Heart right ventricle (tissue), 16 donors: ENCODE results near the gene CARD11. TPM values are rescaled to one million over a fixed set of nuclear protein-coding genes. Genes with fewer than 3 reads are reported as not detected.

Experiments
- ATAC-seq, 8 donors: fragments of 200-7000 bp; cut with Tn5 transposase; one replicate each; pipeline ENCODE4 v1.9.1; 2020; ENCODE audit warnings: mild to moderate bottlenecking in 8 of 8, moderate library complexity in 8 of 8, moderate number of reproducible peaks in 1 of 8
- DNase-seq, 2 donors: peaks; one replicate each; pipeline ENCODE4 v3.0.0-alpha.2; 2020
- H3K27ac ChIP-seq, 10 donors: fragments of 200-600 bp; sonication (generic) in 2 of 10; one replicate each; pipeline versions ENCODE4 v1.5.0 to v1.8.0; 2020 to 2022; ENCODE audit warnings: mild to moderate bottlenecking in 3 of 10
- H3K27me3 ChIP-seq, 7 donors: fragments of 200-600 bp; one replicate each; pipeline ENCODE4 v1.8.0; 2021 to 2022; ENCODE audit warnings: mild to moderate bottlenecking in 2 of 7
- H3K36me3 ChIP-seq, 9 donors: fragments of 200-600 bp; sonication (generic) in 1 of 9; one replicate each; pipeline versions ENCODE4 v1.5.0 to v1.8.0; 2020 to 2022; ENCODE audit warnings: mild to moderate bottlenecking in 2 of 9
- H3K4me1 ChIP-seq, 9 donors: fragments of 200-600 bp; sonication (generic) in 1 of 9; one replicate each; pipeline versions ENCODE4 v1.5.0 to v1.8.0; 2020 to 2022; ENCODE audit warnings: mild to moderate bottlenecking in 4 of 9
- H3K4me3 ChIP-seq, 10 donors: fragments of 200-600 bp; sonication (generic) in 2 of 10; one replicate each; pipeline versions ENCODE4 v1.5.0 to v1.8.0; 2020 to 2022; ENCODE audit warnings: mild to moderate bottlenecking in 7 of 10, moderate library complexity in 2 of 10
- H3K9me3 ChIP-seq, 11 donors: fragments of 200-600 bp in 10 of 11; sonication (generic) in 2 of 11; one replicate each; pipeline versions ENCODE4 v1.5.0 to v1.8.0; 2013 to 2022; ENCODE audit warnings: mild to moderate bottlenecking in 2 of 11, control low read depth in 1 of 11, moderate library complexity in 1 of 11
- CTCF ChIP-seq, 9 donors: fragments of 200-600 bp; sonication (generic) in 2 of 9; IDR thresholded peaks; one replicate each; pipeline versions ENCODE4 v1.5.0 to v1.8.0; 2021 to 2022; ENCODE audit warnings: antibody characterized with exemption in 9 of 9, mild to moderate bottlenecking in 5 of 9, moderate library complexity in 1 of 9
- WGBS, 2 donors: extraction: QIAGEN DNeasy Blood & Tissue Kit; methylation state at CpG; one replicate each; pipeline ENCODE4 v1.1.7; 2013; ENCODE audit warnings: inconsistent platforms in 1 of 2; 5-methylcytosine and 5-hydroxymethylcytosine counted together
- intact Hi-C, 10 donors: fragments of 100-400 bp; cut with DNase I; formaldehyde crosslinking; loops; one replicate each; pipeline versions ENCODE4 v1.11.1 to v1.14.2; 2022
- polyA plus RNA-seq, 2 donors: library from polyadenylated mRNA; stranded (reverse); fragments of 200-250 nt; gene quantifications; one replicate each; pipeline ENCODE4 v1.2.3, GENCODE V29; 2013
- total RNA-seq, 10 donors: library from RNA; stranded (reverse); fragmentation: NEBNext Ultra II Directional in 3 of 10; extraction: Animal tissue kit (Norgen Biotek cat#: 25700) in 3 of 10; gene quantifications; one replicate each; pipeline versions ENCODE4 v1.2.1 to v1.2.4, GENCODE V29; 2021 to 2023
- donor health status: Arrhythmogenic right ventricular cardiomyopathy.
- donor health status: ischemic (EF 13 %, LVEDD 7.1; RV severe dilation, severe dysfunction).
- donor health status: healthy with polysubstance abuse.
- donor health status: DM: no; HTN: yes; CAD: no.
- donor health status: DM: no; HTN: no; CAD: no.
- donor health status: ischemic (EF 25% LVEDD 6.9; RV normal size, moderate dysfunction).
- donor health status: ischemic (EF 25% LVEDD 5.7; RV mildly dilated, moderate dysfunction).
- donor health status: healthy.
- donor health status: DM: yes; HTN: yes; CAD: no.
- donor health status: Ischemic cardiomyopathy.
- donor health status: ischemic (EF 35%, LVEDD 5.7; RV mildly dilated, moderate dysfunction).
- donor health status: nonischemic (EF 11% LVEDD 7.7; RV severe dilation, severe dysfunction).
- donor health status: DM: yes; HTN: yes; CAD: no.
- donor health status: PGD.
- donor health status: ischemic (EF 29% LVEDD 5.4; RV normal size, mild dysfunction).
- donor health status: nonischemic (EF 23%, LVEDD 6.1; RV moderate dilation, normal function).

Gene CARD11
- total and polyA plus RNA-seq, 12 donors = 0.14 to 1.7 (median 0.30) TPM; not detected in 1

- Histone ChIP-seq H3K27me3 (peaks cover 0 to 12% (median 0%) of the 10 kb centered on the region in 7 donors), H3K4me1 (no peaks in the 10 kb centered on the region), H3K9me3 (peaks cover 0 to 35% (median 4%) of the 10 kb centered on the region in 11 donors), H3K27ac (no peak overlapping the region), H3K4me3 (no peak overlapping the region), H3K36me3 (no peaks in the 10 kb centered on the region)
- 88 to 91% methylated on average over 18 of the region's 18 CpGs for WGBS, 2 donors
- ATAC-seq = no peak
- TF ChIP-seq CTCF (IDR thresholded peaks at IDR 0.05) = no peak
- no peak for DNase-seq
- intact Hi-C loops = no loop called here
These were observed 57.1 kb downstream of the CARD11 start for GRCh38 chr7:2986561-2986960.

DNA sequence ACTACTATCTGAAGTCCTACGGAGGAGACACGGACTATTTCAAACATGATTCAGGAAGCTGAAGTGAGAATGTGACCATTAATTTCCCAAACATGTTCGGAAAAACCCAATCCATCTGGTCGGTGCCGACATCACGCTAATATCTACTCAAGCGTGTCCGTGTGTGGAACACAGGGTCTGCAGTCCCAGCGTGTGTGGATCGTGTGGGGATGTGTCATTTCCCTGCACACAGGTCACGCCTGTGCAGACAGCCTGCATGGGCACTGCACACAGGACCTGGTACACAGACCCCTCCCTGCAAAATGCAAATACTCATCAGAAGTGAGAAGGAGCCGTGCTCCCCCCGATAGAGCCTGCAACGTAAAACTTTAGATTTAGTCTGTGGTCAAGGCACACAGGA, 57.8 kb downstream of the CARD11 start:
- DNase-seq = no peak
- Histone ChIP-seq H3K27ac (no peak overlapping the region), H3K9me3 (peaks cover 0 to 30% (median 4%) of the 10 kb centered on the region in 11 donors), H3K36me3 (no peaks in the 10 kb centered on the region), H3K4me1 (no peaks in the 10 kb centered on the region), H3K27me3 (peaks cover 0 to 19% (median 6%) of the 10 kb centered on the region in 7 donors), H3K4me3 (no peak overlapping the region)
- WGBS, 2 donors = 89 to 90% methylated on average over 14 of the region's 14 CpGs
- no peak for ATAC-seq
- TF ChIP-seq CTCF (IDR thresholded peaks at IDR 0.05) = no peak
- intact Hi-C loops = no loop called here

GRCh38 chr7:2984091-2984490, 59.6 kb downstream of the CARD11 start:
- peaks cover 0 to 6% (median 0%) of the 10 kb centered on the region in 9 donors for H3K4me1 ChIP-seq
- no peak for TF ChIP-seq CTCF (IDR thresholded peaks at IDR 0.05)
- DNase-seq (no peak), ATAC-seq (no peak)
- no peaks in the 10 kb centered on the region for H3K36me3 ChIP-seq
- peaks cover 0 to 14% (median 4%) of the 10 kb centered on the region in 11 donors for H3K9me3 ChIP-seq
- intact Hi-C loops = no loop called here
- no peak overlapping the region for H3K27ac ChIP-seq
- H3K27me3 ChIP-seq = peaks cover 0 to 37% (median 23%) of the 10 kb centered on the region in 7 donors
- WGBS, 2 donors = 54 to 55% methylated on average over 6 of the region's 6 CpGs
- no peak overlapping the region for H3K4me3 ChIP-seq

GRCh38 chr7:2983586-2983985, 60.1 kb downstream of the CARD11 start:
- WGBS, 2 donors = 66 to 70% methylated on average over 6 of the region's 6 CpGs
- Histone ChIP-seq H3K4me1 (peaks cover 0 to 6% (median 0%) of the 10 kb centered on the region in 9 donors), H3K4me3 (no peak overlapping the region), H3K9me3 (peaks cover 0 to 8% (median 0%) of the 10 kb centered on the region in 11 donors), H3K27ac (no peak overlapping the region), H3K36me3 (no peaks in the 10 kb centered on the region), H3K27me3 (peaks cover 0 to 42% (median 28%) of the 10 kb centered on the region in 7 donors)
- no peak for TF ChIP-seq CTCF (IDR thresholded peaks at IDR 0.05)
- no peak for DNase-seq
- no peak for ATAC-seq
- intact Hi-C loops = no loop called here
